LNCAP (cell line): ENCODE data around the gene ACD.

Experiments
- TF ChIP-seq, protein P1 (sequence below): fragments of 450-650 bp; IDR thresholded peaks from 2 replicates; pipeline ENCODE4 v1.5.1; 2017; ENCODE audit warnings: mild to moderate bottlenecking

The ACD gene

DNA sequence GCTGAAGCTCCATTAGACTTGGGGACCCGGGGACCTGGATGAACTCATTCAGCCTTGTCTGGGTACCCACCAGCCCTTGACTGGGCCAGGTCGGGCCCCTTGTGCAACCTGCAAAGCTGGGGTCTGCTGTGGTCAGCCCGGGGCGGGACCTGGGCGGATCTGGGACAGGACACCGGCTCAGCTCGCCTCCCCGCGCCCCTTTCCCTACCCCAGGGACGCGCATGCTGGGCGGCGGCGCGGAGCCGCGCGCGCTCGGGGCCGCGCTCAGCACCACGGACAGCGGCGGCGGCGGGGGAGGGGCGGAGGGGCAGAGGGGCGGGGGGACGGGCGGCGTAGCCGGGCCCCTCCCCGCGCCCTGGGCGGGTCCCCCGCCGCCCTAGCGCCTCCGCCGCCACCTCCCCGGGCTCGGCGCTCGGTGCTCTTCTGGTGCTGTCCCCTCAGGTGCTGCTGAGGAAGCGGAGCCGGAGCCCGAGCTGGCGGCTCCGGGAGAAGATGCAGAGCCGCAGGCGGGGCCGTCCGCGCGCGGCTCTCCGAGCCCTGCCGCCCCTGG is 7.4 kb downstream of the ACD start:
- TF ChIP-seq, protein P1, sequence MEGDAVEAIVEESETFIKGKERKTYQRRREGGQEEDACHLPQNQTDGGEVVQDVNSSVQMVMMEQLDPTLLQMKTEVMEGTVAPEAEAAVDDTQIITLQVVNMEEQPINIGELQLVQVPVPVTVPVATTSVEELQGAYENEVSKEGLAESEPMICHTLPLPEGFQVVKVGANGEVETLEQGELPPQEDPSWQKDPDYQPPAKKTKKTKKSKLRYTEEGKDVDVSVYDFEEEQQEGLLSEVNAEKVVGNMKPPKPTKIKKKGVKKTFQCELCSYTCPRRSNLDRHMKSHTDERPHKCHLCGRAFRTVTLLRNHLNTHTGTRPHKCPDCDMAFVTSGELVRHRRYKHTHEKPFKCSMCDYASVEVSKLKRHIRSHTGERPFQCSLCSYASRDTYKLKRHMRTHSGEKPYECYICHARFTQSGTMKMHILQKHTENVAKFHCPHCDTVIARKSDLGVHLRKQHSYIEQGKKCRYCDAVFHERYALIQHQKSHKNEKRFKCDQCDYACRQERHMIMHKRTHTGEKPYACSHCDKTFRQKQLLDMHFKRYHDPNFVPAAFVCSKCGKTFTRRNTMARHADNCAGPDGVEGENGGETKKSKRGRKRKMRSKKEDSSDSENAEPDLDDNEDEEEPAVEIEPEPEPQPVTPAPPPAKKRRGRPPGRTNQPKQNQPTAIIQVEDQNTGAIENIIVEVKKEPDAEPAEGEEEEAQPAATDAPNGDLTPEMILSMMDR = no peak

DNA sequence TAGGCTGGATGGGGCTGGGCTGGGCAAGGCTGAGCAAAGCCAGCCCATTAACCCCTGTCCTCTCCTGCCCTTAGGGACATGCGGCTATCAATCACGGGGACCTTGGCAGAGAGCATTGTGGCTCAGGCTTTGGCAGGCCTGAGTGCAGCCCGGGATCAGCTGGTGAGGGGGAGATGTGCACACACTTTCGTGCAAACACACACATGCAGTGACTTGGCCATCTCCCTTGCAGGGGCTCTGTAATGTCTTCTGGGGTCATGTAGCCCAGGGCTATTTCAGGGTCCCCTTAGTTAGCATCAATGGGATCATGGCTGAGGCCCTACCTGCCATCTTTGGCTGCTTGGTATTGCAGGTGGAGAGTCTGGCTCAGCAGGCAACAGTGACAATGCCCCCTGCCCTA is 8.2 kb downstream of the ACD start:
- TF ChIP-seq, protein P1 = no peak

DNA sequence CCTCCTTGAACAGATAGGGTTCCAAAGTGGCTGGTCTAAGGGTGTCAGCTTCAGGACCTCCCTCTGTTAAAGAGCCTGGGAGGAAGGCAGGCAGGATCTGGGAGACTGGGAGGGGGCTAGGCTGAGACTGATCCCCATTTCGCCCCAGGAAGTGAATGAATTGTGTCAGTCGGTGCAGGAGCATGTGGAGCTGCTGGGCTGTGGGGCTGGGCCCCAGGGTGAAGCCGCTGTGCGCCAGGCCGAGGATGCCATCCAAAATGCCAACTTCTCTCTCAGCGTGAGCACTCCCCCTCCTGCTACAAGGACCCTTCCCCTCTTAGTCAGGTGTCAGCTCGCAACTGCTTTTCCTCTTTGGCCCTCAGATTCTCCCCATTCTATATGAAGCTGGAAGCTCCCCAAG is 9.0 kb downstream of the ACD start:
- TF ChIP-seq, protein P1 = no peak

GRCh38 chr16:67650023-67650422 is 10.0 kb downstream of the ACD start:
- TF ChIP-seq, protein P1 = no peak

GRCh38 chr16:67649494-67649931 is 10.5 kb downstream of the ACD start:
- TF ChIP-seq, protein P1 = no peak

- TF ChIP-seq, protein P1 = no peak
Observed at GRCh38 chr16:67648764-67649407, 11.2 kb downstream of the ACD start.

- TF ChIP-seq, protein P1 = no peak
Observed at GRCh38 chr16:67648088-67648763, 11.8 kb downstream of the ACD start.
